GM12873 (cell line): ENCODE measurements around the gene C9orf40.

ENCODE experiments used
- TF ChIP-seq, protein P1 (sequence below): IDR thresholded peaks from 2 replicates; pipeline ENCODE4 v1.5.1; 2012; ENCODE audit warnings: low read depth, mild to moderate bottlenecking, moderate library complexity, low read length, control low read depth; ENCODE audit not compliant: insufficient read depth; ENCODE audit errors: missing control alignments

C9orf40 gene

DNA sequence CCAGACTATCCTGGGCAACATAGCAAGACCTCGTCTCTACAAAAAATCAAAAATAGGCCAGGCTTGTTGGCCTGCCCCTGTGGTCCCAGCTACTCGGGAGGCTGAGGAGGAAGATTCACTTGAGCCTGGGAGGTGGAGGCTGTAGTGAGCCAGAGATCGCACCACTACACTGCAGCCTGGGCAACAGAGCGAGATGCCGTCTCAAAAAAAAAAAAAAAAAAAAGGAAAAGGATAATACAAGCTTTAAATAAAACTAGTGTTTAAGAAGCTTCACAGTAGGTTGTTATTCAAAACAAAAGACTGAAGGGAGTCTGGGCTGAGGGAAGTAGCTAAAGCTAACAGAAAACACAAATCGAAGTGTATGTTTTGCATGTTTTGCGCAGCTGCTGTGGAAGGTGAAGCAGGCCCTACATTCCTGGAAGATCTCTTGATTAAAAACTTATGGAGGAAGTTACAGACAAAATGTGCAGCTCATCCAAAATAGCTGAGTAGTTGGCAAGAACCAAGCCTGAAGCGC, 581 bp upstream of the C9orf40 start:
- TF ChIP-seq, protein P1, sequence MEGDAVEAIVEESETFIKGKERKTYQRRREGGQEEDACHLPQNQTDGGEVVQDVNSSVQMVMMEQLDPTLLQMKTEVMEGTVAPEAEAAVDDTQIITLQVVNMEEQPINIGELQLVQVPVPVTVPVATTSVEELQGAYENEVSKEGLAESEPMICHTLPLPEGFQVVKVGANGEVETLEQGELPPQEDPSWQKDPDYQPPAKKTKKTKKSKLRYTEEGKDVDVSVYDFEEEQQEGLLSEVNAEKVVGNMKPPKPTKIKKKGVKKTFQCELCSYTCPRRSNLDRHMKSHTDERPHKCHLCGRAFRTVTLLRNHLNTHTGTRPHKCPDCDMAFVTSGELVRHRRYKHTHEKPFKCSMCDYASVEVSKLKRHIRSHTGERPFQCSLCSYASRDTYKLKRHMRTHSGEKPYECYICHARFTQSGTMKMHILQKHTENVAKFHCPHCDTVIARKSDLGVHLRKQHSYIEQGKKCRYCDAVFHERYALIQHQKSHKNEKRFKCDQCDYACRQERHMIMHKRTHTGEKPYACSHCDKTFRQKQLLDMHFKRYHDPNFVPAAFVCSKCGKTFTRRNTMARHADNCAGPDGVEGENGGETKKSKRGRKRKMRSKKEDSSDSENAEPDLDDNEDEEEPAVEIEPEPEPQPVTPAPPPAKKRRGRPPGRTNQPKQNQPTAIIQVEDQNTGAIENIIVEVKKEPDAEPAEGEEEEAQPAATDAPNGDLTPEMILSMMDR = no peak

DNA sequence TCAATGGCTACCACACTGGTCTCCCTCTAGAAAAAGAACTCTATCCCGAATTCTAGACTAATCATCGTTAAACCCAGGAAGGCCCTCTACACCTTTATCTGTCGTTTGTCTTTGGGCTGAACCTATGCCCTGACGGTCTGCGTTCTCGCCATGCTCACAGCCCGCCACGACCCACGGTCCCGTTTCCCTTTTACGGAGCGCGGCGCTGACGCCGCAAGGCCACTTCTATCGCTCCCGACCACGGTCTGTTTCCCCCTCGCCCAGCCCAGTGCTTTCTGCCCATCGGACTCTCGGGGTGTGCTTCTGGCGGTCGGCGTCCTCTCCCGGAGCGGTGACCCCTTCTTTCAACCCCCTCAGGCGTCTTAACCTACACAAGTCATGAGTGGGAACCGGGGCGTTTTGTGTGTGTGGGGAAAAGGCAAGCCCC, 974 bp downstream of the C9orf40 start:
- TF ChIP-seq, protein P1 = no peak

DNA sequence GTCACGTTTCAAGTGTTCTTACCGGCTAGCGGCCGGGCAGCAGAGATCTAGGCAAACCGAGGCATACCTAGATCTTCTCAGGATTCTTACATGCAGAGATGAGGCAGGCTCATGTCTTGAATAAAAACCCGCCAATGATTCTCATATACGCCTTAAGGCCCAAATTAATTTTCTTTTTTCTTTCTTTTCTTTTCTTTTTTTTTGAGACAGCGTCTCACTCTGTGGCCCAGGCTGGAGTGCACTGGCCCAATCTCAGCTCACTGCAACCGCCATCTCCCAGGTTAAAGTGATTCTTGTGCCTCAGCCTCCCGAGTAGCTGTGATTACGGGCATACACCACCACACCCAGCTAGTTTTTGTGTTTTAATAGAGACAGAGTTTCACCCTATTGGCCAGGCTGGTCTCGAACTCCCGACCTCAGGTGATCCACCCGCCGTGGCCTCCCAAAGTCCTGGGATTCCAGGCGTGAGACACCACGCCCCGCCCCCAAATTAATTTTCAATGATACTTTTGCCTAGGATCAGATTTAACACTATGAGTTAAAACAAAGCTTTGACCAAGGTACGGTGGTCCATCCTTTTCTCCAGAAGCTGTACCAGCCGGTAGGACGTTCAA, 1.5 kb downstream of the C9orf40 start:
- TF ChIP-seq, protein P1 = no peak

DNA sequence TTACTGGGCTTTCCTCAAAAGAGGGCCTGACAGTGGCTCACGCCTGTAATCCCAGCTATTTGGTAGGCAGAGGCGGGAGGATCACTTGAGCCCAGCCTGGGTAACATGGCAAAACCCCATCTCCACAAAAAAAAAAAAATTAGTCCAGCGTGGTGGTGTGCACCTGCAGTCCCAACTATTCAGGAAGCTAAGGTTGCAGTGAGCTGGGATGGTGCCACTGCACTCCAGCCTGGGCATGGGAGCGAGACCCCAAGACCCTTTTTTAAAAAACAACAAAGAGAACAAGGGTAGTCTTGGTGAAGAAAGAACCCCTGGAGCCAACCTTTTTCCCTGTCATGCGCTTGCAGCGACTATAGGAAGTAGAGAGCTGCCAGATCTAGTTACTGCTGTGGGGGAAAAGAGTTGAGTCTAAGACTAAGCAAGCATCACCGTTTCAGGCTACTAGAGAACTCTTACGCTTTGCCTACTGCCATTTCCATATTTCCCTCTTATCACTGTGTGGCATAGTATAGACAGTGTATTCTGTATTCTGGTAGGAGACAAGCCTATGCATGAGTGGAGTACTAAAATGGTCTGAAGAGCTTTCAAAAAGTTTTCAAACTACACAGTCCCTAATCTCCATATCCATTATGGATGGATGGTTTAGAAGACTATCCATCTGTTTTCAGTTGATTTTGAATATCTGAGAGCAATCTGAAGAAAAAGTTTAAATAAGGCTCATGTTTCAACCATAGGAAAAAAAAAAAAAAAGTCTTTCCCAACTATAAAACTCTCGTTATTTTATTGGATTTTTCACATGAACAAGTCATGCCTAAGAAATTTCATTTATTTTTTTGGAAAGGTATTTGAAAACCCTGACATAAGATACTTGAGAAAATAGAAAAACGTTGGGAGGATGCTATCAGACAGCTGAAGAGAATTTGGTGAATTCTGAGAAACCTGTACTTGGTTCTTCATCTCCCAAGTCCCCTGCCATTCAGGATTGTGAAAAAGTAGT, 2.6 kb downstream of the C9orf40 start:
- TF ChIP-seq, protein P1 = no peak

DNA sequence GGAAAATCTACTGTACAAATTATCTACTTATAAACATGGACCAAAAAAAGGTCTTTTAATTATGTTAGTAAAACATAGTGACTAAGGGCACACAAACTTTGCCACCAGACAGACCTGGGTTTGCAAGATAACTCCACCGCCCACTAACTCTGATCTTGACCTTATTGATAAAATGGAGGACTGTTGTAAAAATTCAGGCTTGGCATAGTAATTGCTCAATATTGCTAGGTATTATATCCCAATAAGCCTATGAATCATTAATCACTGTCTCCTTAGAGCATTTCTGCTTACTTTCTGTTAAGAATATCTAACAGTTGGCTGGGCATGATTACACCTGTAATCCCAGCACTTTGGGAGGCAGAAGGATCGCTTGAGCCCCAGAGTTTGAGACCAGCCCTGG, 3.8 kb downstream of the C9orf40 start:
- TF ChIP-seq, protein P1 = no peak

DNA sequence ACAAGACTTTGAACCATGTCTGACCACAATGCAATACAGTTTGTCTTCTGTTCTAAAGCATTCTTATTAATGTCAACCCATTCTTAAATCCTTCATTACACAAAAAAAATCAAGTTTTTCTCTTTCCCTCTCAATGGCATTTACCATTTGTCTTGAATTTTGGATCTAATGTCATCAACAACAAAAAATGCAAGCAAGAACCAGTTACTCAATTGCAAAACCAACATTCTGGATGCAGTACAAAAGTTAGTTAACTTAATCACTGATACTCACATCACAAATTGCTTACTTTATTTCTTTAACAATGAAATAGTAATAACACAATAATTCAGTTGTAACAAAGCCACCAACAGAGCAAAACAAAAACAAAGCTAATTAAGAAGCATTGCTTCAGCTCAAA, 6.0 kb downstream of the C9orf40 start:
- TF ChIP-seq, protein P1 = no peak

DNA sequence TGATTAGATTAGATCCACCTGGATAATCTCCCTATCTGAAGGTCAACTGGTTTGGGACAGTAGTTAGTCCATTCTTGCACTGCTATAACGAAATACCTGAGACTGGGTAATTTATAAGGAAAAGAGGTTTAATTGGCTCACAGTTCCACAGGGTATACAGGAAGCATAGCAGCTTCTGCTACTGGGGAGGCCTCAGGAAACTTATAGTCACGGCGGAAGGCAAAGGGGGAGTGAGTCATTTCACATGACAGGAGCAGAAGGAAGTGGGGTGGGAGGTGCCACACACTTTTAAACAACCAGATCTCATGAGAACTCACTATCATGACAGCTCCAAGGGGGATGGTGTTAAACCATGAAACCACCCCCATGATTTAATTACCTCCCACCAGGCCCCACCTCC, 9.9 kb downstream of the C9orf40 start:
- TF ChIP-seq, protein P1 = no peak
